ENCODE measurements around the gene MPP3. TPM values are rescaled to one million over a fixed set of nuclear protein-coding genes. Genes with fewer than 3 reads are reported as not detected.
"Not testable (repeated sequence)": the region's sequence is repeated elsewhere in the genome, so short reads cannot be mapped to it uniquely, and the experiment has no call there.

The MPP3 gene
- total RNA-seq, 1 donor from 2014 or later = 4.1 TPM

- Histone ChIP-seq H3K4me3 (ENCODE audit: low read depth, low read length) (no peak overlapping the region), H3K36me3 (ENCODE audit: control insufficient read depth, insufficient read depth, low read length) (no peaks in the 10 kb centered on the region), H3K27me3 (ENCODE audit: control insufficient read depth, insufficient read depth, low read length) (no peaks in the 10 kb centered on the region)
- TF ChIP-seq, protein P1, sequence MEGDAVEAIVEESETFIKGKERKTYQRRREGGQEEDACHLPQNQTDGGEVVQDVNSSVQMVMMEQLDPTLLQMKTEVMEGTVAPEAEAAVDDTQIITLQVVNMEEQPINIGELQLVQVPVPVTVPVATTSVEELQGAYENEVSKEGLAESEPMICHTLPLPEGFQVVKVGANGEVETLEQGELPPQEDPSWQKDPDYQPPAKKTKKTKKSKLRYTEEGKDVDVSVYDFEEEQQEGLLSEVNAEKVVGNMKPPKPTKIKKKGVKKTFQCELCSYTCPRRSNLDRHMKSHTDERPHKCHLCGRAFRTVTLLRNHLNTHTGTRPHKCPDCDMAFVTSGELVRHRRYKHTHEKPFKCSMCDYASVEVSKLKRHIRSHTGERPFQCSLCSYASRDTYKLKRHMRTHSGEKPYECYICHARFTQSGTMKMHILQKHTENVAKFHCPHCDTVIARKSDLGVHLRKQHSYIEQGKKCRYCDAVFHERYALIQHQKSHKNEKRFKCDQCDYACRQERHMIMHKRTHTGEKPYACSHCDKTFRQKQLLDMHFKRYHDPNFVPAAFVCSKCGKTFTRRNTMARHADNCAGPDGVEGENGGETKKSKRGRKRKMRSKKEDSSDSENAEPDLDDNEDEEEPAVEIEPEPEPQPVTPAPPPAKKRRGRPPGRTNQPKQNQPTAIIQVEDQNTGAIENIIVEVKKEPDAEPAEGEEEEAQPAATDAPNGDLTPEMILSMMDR (IDR thresholded peaks at IDR 0.05; ENCODE audit: insufficient read depth, low read length, poor library complexity, severe bottlenecking) = no peak
- no peak for DNase-seq (ENCODE audit: low read depth)
These were observed 31.1 kb downstream of the MPP3 start for GRCh38 chr17:43801844-43802243.

DNA sequence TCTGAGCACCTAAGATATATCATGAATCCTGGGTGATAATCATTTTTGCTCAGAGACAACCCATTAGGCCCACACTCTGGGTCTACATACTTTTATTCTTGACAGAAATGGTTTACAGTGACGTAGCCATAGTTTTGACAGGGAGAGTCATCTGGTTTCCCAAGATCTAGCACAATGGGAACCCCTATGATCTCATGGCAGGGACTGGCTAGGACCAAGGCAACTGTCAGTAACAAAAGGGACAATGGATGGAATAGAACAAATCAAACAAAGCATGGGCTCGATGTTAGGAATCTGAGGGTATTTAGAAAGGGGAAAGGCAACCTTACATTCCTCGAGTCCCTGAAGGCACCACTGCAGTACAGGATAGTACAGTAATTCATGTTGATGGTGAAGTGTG is 32.2 kb downstream of the MPP3 start:
- TF ChIP-seq, protein P1 (IDR thresholded peaks at IDR 0.05; ENCODE audit: insufficient read depth, low read length, poor library complexity, severe bottlenecking) = no peak
- DNase-seq (ENCODE audit: low read depth) = no peak
- no peaks in the 10 kb centered on the region for H3K36me3 ChIP-seq (ENCODE audit: control insufficient read depth, insufficient read depth, low read length)
- no peak overlapping the region for H3K4me3 ChIP-seq (ENCODE audit: low read depth, low read length)
- no peaks in the 10 kb centered on the region for H3K27me3 ChIP-seq (ENCODE audit: control insufficient read depth, insufficient read depth, low read length)

GRCh38 chr17:43799047-43799446 is 33.9 kb downstream of the MPP3 start:
- Histone ChIP-seq H3K4me3 (ENCODE audit: low read depth, low read length) (no peak overlapping the region), H3K36me3 (ENCODE audit: control insufficient read depth, insufficient read depth, low read length) (no peaks in the 10 kb centered on the region), H3K27me3 (ENCODE audit: control insufficient read depth, insufficient read depth, low read length) (no peaks in the 10 kb centered on the region)
- DNase-seq (ENCODE audit: low read depth) = no peak
- TF ChIP-seq, protein P1 (IDR thresholded peaks at IDR 0.05; ENCODE audit: insufficient read depth, low read length, poor library complexity, severe bottlenecking) = no peak

DNA sequence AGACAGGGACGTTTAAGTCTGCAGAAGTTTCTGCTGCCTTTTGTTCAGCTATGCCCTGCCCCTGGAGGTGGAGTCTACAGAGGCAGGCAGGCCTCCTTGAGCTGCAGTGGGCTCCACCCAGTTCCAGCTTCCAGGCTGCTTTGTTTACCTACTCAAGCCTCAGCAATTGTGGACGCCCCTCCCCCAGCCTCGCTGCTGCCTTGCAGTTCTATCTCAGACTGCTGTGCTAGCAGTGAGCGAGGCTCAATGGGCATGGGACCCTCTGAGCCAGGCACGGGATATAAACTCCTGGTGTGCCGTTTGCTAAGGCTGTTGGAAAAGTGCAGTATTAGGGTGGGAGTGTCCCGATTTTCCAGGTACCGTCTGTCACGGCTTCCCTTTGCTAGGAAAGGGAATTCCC is 34.9 kb downstream of the MPP3 start:
- not testable (repeated sequence) for H3K4me3 ChIP-seq (ENCODE audit: low read depth, low read length); H3K27me3 ChIP-seq (ENCODE audit: control insufficient read depth, insufficient read depth, low read length); DNase-seq (ENCODE audit: low read depth); H3K36me3 ChIP-seq (ENCODE audit: control insufficient read depth, insufficient read depth, low read length)

DNA sequence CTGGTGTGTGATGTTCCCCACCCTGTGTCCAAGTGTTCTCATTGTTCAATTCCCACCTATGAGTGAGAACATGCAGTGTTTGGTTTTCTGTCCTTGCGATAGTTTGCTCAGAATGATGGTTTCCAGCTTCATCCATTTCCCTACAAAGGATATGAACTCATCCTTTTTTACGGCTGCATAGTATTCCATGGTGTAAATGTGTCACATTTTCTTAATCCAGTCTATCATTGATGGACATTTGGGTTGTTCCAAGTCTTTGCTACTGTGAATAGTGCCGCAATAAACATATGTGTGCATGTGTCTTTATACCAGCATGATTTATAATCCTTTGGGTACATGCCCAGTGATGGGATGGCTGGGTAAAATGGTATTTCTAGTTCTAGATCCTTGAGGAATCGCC is 40.3 kb downstream of the MPP3 start:
- not testable (repeated sequence) for DNase-seq (ENCODE audit: low read depth); H3K4me3 ChIP-seq (ENCODE audit: low read depth, low read length); H3K27me3 ChIP-seq (ENCODE audit: control insufficient read depth, insufficient read depth, low read length); H3K36me3 ChIP-seq (ENCODE audit: control insufficient read depth, insufficient read depth, low read length)

- TF ChIP-seq, protein P1 (IDR thresholded peaks at IDR 0.05; ENCODE audit: insufficient read depth, low read length, poor library complexity, severe bottlenecking) = no peak
- no peak for DNase-seq (ENCODE audit: low read depth)
- Histone ChIP-seq H3K4me3 (ENCODE audit: low read depth, low read length) (no peak overlapping the region), H3K27me3 (ENCODE audit: control insufficient read depth, insufficient read depth, low read length) (no peaks in the 10 kb centered on the region), H3K36me3 (ENCODE audit: control insufficient read depth, insufficient read depth, low read length) (no peaks in the 10 kb centered on the region)
These were observed 41.4 kb downstream of the MPP3 start for GRCh38 chr17:43791589-43791988.

DNA sequence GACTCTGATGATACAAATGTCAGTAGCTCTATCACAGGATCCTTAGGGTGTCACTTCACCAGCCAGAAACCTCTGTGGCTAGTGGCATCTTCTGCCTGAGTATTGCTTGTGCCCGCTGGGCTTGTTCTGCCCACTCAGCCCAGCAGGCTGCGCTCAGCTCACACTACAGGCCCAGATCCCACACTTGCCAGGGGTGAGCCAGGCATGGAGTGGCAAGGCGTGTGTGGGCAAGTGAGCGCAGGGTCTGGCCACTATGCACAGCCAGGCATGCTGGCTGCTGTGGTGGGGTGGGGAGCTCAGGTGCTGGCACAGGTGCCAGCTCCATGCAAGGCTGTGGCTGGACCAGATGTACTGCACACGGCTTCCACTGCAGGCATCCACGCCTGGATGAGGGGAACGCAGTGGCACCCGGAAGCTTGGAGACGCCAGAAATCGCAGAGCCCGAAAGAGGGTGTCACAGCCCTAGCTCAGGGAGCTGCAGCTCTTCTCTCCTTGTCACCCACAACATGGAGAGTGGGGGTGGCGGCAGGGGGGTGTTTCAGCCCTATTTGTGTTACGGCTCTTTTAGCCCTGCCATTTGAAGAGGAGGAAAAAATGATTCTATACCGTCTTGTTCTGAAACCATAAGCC is 42.5 kb downstream of the MPP3 start:
- Histone ChIP-seq H3K36me3 (ENCODE audit: control insufficient read depth, insufficient read depth, low read length) (no peaks in the 10 kb centered on the region), H3K4me3 (ENCODE audit: low read depth, low read length) (no peak overlapping the region), H3K27me3 (ENCODE audit: control insufficient read depth, insufficient read depth, low read length) (no peaks in the 10 kb centered on the region)
- no peak for DNase-seq (ENCODE audit: low read depth)
- TF ChIP-seq, protein P1 (IDR thresholded peaks at IDR 0.05; ENCODE audit: insufficient read depth, low read length, poor library complexity, severe bottlenecking) = no peak

All from kidney epithelial cell (primary cell).